Measurements from ENCODE around the gene PWWP2A. TPM values are rescaled to one million over a fixed set of nuclear protein-coding genes. Genes with fewer than 3 reads are reported as not detected.
A peak's percentile ranks its signal among the peaks of the same experiment; 100 is the strongest.
"Not testable (repeated sequence)": the region's sequence is repeated elsewhere in the genome, so short reads cannot be mapped to it uniquely, and the experiment has no call there.

Gene PWWP2A
- polyA plus RNA-seq, 3 donors: 30.2 to 34.1 (median 31.5) TPM

GRCh38 chr5:160150381-160150780 is 31.1 kb upstream of the PWWP2A start:
- DNase-seq (ENCODE audit: extremely low read depth in 1 of 11, low read depth in 9 of 11, low spot score in 4 of 11): no peak

DNA sequence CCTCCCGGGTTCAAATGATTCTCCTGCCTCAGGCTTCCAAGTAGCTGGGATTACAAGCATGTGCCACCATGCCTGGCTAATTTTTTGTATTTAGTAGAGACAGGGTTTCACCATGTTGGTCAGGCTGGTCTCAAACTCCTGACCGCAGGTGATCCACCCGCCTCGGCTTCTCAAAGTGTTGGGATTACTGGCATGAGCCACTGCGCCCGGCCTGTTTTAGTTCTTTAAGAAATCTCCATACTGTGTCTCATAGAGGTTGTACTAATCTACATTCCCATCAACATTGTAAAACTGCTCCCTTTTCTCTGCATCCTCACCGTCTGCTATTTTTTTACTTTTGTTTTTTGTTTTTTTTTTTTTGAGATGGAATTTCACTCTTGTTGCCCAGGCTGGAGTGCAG is 25.2 kb upstream of the PWWP2A start:
- not testable (repeated sequence) for DNase-seq (ENCODE audit: extremely low read depth in 1 of 11, low read depth in 9 of 11, low spot score in 4 of 11)

GRCh38 chr5:160134332-160134731 is 15.1 kb upstream of the PWWP2A start:
- DNase-seq (ENCODE audit: extremely low read depth in 1 of 11, low read depth in 9 of 11, low spot score in 4 of 11): no peak

DNA sequence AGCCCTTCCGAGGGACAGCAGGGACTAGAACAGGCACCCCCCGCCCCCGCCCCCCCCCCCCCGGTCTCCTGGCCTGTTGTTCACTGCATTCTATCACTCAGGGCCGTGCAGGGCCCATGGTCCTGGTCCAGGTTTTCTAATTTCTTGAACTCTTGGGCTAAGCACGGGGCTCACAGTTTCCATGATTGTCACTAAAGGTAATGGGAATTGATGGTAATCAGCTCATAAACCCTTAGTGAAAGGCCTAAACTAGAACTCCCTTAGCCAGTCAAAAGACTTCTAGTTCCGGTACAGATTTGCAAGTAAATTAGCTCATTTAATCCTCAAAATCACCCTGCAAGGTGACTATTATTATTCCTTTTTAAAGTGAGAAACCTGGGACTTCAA is 14.7 kb upstream of the PWWP2A start:
- no peak for DNase-seq (ENCODE audit: extremely low read depth in 1 of 11, low read depth in 9 of 11, low spot score in 4 of 11)

GRCh38 chr5:160133071-160133917 is 14.0 kb upstream of the PWWP2A start:
- peak in 8 of 11 donors; percentile 22 to 43 (median 35) for DNase-seq (ENCODE audit: extremely low read depth in 1 of 11, low read depth in 9 of 11, low spot score in 4 of 11)

- no peak for DNase-seq (ENCODE audit: extremely low read depth in 1 of 11, low read depth in 9 of 11, low spot score in 4 of 11)
Measured at GRCh38 chr5:160129841-160130240, 10.6 kb upstream of the PWWP2A start.

GRCh38 chr5:160128632-160129031 is 9.4 kb upstream of the PWWP2A start:
- no peak for DNase-seq (ENCODE audit: extremely low read depth in 1 of 11, low read depth in 9 of 11, low spot score in 4 of 11)

DNA sequence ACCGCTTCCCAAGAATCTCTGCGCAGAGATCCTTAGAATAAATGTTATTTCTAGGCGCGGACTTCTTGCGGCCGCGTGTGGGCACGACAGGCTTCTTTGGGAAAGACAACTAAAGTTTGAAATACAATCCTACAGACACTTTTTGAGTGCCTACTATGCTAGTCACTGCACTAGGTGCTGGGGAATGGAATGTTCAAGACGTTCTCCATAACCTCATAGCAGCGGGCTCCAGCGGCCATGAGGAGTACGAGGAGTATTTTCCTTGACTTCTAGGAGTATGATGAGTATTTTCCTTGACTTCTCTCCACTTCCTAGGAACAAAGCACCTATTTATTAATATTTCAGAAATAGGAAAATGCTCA is 636 bp upstream of the PWWP2A start:
- no peak for DNase-seq (ENCODE audit: extremely low read depth in 1 of 11, low read depth in 9 of 11, low spot score in 4 of 11)

GRCh38 chr5:160118349-160119141 is 705 bp downstream of the PWWP2A start:
- peak in 3 of 11 donors; percentile 21 to 28 (median 23) for DNase-seq (ENCODE audit: extremely low read depth in 1 of 11, low read depth in 9 of 11, low spot score in 4 of 11)

DNA sequence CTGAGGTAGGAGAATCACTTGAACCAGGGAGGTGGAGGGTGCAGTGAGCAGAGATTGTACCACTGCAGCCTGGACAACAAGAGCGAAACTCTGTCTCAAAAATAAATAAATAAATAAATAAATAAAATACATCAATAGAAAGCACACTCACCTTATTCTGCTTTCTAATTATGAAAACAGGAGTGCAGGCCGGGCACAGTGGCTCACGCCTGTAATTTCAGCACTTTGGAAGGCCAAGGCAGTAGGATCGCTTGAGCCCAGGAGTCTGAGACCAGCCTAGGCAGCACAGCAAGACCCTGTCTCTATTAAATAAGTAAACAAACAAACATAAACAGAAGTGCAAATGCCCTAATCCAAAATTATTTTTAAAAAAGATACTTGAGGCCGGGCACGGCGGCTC is 2.3 kb downstream of the PWWP2A start:
- DNase-seq (ENCODE audit: extremely low read depth in 1 of 11, low read depth in 9 of 11, low spot score in 4 of 11): no peak

DNA sequence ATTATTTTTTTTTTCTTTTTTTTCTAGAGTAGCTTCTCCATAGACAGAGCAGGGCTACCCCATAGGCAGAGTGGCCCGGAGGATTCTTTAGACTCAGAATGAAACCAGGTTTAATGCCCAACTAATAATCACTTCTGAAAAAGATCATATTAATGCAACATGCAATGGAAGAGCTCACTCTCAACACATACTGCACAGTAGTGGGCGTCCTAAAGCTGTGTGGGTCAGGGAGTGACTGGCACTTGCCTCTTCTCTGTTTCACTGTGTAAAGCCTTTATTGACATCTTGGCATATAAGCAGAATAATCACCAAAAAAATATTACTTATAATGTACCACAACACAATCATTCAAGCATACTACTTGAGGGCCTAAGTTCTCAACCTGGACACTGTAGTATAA is 11.1 kb downstream of the PWWP2A start:
- DNase-seq (ENCODE audit: extremely low read depth in 1 of 11, low read depth in 9 of 11, low spot score in 4 of 11): no peak

GRCh38 chr5:160105686-160106360 is 13.4 kb downstream of the PWWP2A start:
- DNase-seq (ENCODE audit: extremely low read depth in 1 of 11, low read depth in 9 of 11, low spot score in 4 of 11): no peak

DNA sequence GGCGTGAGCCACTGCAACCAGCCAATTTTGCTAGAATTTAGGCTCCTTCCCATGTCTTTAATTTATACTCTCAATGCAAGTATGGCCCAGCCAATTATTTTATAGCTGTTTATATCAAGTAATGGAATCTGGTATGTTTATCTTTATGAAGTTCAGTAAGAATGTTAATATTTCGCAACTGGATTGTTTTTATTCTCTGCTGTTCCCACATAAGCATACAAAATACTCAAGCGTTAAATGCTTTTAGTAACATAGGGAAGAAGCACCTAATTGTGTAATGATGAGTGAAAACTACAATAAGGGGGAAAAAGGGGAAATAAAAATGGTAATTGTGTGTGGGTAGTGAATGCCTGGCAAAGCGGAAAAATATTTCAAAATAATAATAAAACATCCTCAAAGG is 21.3 kb downstream of the PWWP2A start:
- no peak for DNase-seq (ENCODE audit: extremely low read depth in 1 of 11, low read depth in 9 of 11, low spot score in 4 of 11)

GRCh38 chr5:160096178-160096577 is 23.1 kb downstream of the PWWP2A start:
- DNase-seq (ENCODE audit: extremely low read depth in 1 of 11, low read depth in 9 of 11, low spot score in 4 of 11): no peak

DNA sequence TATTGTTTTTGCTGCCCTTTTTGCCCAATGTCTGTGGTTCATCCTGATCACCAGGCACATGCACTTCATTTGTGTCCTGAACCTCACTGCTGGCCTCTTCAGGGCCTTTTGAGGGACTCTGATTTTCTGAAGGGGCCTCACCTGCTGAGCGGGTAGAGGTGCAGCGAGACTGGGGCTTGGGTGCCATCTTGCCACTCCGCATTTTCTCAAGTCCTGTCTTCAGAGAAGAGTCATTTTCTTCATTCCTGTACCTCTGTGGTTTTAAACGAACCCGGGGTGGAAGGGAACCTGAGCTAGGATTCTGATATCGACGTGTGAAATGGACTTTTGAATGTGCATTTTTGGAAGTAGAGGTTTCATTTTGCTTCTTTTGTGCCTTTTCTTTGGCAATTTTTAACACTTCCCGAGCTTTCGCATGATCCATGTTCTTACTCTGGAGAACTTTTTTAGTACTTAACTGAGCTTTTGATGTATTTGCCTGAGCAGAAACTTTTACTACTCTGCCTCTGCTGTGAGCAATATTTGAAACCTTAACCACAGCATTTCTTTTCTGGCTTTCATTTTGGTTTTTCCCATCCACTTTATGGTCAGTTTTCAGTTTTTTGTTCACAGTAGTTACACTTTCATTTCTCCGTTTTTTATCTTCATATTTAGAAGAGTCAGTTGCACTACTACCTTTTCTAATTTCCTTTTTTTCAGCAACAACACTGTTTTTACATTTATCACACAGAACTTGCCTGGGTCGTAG is 26.1 kb downstream of the PWWP2A start:
- DNase-seq (ENCODE audit: extremely low read depth in 1 of 11, low read depth in 9 of 11, low spot score in 4 of 11): no peak

DNA sequence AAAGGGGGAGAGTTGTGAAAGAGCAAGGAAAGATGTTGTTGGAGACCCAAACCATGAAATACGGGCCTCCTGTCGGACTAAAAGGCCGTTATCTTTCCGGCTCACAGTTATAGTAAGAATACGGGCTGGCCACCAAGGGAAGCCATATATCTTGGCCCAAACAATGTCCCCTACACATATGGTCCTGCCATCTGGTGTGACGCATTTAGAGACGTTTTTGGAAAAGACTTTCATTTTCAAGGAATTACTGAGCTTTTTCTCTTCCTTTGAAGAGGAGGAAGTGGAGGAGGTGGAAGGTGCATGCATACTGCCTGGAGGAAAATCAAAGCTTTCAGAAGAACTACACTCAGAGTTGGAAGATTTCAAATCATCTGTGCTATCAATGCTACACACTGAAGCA is 26.7 kb downstream of the PWWP2A start:
- no peak for DNase-seq (ENCODE audit: extremely low read depth in 1 of 11, low read depth in 9 of 11, low spot score in 4 of 11)

DNA sequence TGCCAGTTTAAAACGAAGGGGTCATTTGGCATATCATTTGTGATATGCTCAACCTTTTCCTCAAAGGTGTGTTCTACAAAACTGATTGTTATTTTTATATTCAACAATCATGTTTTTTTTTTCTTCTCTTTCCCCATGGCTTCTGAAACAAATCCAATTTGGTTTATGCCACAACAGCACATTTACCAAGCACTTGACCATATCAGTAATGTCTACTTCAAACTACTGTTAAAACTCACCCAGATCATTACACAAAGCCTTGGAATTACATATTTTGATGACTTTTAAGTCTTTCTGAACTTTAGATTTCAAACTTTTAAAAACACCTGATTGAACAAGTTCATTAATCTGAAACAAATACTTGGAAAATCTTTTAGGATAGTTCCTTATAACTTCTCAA is 29.2 kb downstream of the PWWP2A start:
- no peak for DNase-seq (ENCODE audit: extremely low read depth in 1 of 11, low read depth in 9 of 11, low spot score in 4 of 11)

GRCh38 chr5:160089531-160089930 is 29.7 kb downstream of the PWWP2A start:
- no peak for DNase-seq (ENCODE audit: extremely low read depth in 1 of 11, low read depth in 9 of 11, low spot score in 4 of 11)

DNA sequence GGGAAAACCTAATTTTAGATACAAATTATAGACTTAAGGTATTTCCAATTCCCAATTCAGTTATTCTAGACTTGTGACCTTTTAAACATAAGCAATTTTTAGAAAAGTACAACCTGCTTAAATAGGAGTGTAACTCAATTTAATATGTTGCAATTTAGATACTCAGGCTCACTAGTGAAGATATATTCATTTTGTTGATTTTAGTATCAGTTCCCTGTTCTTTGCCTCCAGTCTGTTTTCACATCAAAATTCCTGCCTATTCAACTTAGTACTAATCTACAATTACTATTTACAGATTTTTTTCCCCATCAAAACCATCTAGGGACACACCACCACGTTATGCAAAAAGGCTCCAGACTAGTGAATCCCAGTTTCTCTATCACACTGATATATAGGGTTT is 30.4 kb downstream of the PWWP2A start:
- DNase-seq (ENCODE audit: extremely low read depth in 1 of 11, low read depth in 9 of 11, low spot score in 4 of 11): no peak

All from renal cortex interstitium (tissue), 11 donors.